HepG2 (cell line): ENCODE results near the gene TMEM130. TPM values are rescaled to one million over a fixed set of nuclear protein-coding genes. Genes with fewer than 3 reads are reported as not detected.

ENCODE experiments used
- ATAC-seq: fragments of 200-7000 bp; cut with Tn5 transposase; 3 replicates; pipeline ENCODE4 v1.9.1; 2020; ENCODE audit warnings: mild to moderate bottlenecking, moderate library complexity
- BruUV-seq: library from RNA; stranded (reverse); fragments of 400-500 nt; replicated peaks from 2 replicates; lab custom pipeline; 2021; lab: Mats Ljungman, UMichigan
- CTCF ChIA-PET: fragments of 300-600 bp; formaldehyde crosslinking; extraction: SDS; loops from one replicate; lab custom pipeline; 2021; ENCODE audit warnings: low total read pairs, inconsistent platforms, low intra/inter-chr PET ratio; lab: Yijun Ruan, JAX
- POLR2A ChIA-PET: fragments of 350-600 bp; sonication (Branson Sonifier 250); formaldehyde crosslinking; loops from one replicate; lab custom pipeline; 2020; ENCODE audit warnings: antibody characterized with exemption, inconsistent platforms; lab: Yijun Ruan, JAX
- DNase-seq: peaks from one replicate; pipeline ENCODE4 v3.0.0-alpha.2; 2015; ENCODE audit warnings: low spot score
- FAIRE-seq: peaks from 3 replicates; lab custom pipeline; 2011; peaks lifted over from hg19 to GRCh38; lab: Jason Lieb, UNC
- H2AFZ ChIP-seq: one replicate; pipeline ENCODE4 v1.6.1; 2011; ENCODE audit warnings: low read length, inconsistent platforms
- H3K27ac ChIP-seq: fragments of 300-600 bp; 3 replicates; pipeline ENCODE4 v1.8.0; 2011; ENCODE audit warnings: mixed run types, mild to moderate bottlenecking, mixed read lengths, low read length, inconsistent platforms; ENCODE audit not compliant: insufficient read depth; ENCODE audit errors: extremely low read length
- H3K27me3 ChIP-seq, 2 experiments: fragments of 200-600 bp in 1 of 2; 2 replicates in 1 of 2; 3 replicates in 1 of 2; pipeline versions ENCODE4 v1.6.0 to v1.8.0; 2011; ENCODE audit warnings: low read length in 2 of 2, mild to moderate bottlenecking in 2 of 2, moderate library complexity in 2 of 2, inconsistent platforms in 1 of 2; ENCODE audit not compliant: insufficient read depth in 2 of 2, control insufficient read depth in 1 of 2
- H3K36me3 ChIP-seq, 2 experiments: fragments of 200-600 bp in 1 of 2; replicated peaks in 1 of 2; 2 replicates in 1 of 2; 3 replicates in 1 of 2; pipeline versions ENCODE4 v1.5.1 to v1.8.0; 2011; ENCODE audit warnings: low read length in 2 of 2, inconsistent platforms in 1 of 2; ENCODE audit not compliant: insufficient read depth in 2 of 2, control insufficient read depth in 1 of 2
- H3K4me1 ChIP-seq: 2 replicates; pipeline ENCODE4 v1.5.1; 2012; ENCODE audit warnings: low read length, inconsistent platforms; ENCODE audit not compliant: insufficient read depth
- H3K4me2 ChIP-seq: 2 replicates; pipeline ENCODE4 v1.6.0; 2011; ENCODE audit warnings: low read depth, low read length, inconsistent platforms
- H3K4me3 ChIP-seq, 3 experiments: fragments of 200-600 bp in 1 of 3; sonication (generic), shearing (Covaris generic) in 1 of 3; replicated peaks in 1 of 3; 2 replicates each; pipeline ENCODE4 v1.5.1; 2011 to 2016; ENCODE audit warnings: low read length in 3 of 3, inconsistent platforms in 2 of 3, low read depth in 2 of 3, mild to moderate bottlenecking in 2 of 3, control low read depth in 1 of 3, mixed read lengths in 1 of 3; ENCODE audit not compliant: insufficient read depth in 1 of 3
- H3K79me2 ChIP-seq: one replicate; pipeline ENCODE4 v1.6.1; 2011; ENCODE audit warnings: low read length, inconsistent platforms; ENCODE audit not compliant: insufficient read depth
- H3K9ac ChIP-seq: 2 replicates; pipeline ENCODE4 v1.6.0; 2011; ENCODE audit warnings: mild to moderate bottlenecking, low read depth, low read length, inconsistent platforms; ENCODE audit not compliant: insufficient read depth
- H3K9me3 ChIP-seq: 2 replicates; pipeline ENCODE4 v1.5.1; 2012; ENCODE audit warnings: mild to moderate bottlenecking, low read length
- H4K20me1 ChIP-seq: 2 replicates; pipeline ENCODE4 v1.6.0; 2011; ENCODE audit warnings: inconsistent platforms, mild to moderate bottlenecking, low read length, moderate library complexity; ENCODE audit not compliant: insufficient read depth
- HMG20B ChIP-seq: conservative IDR thresholded peaks from 2 replicates; pipeline ENCODE4 v1.6.1; 2016; ENCODE audit warnings: missing genetic modification reagents, missing compliant biosample characterization
- MEIS1 ChIP-seq: sonication (generic); formaldehyde crosslinking; IDR thresholded peaks from 2 replicates; pipeline ENCODE4 v1.9.0; 2021; ENCODE audit warnings: mild to moderate bottlenecking, missing genetic modification reagents, moderate library complexity, borderline replicate concordance
- NBN ChIP-seq: fragments of 450-650 bp; conservative IDR thresholded peaks from 2 replicates; pipeline ENCODE4 v1.6.1; 2017
- ZC3H13 ChIP-seq: sonication (generic); formaldehyde crosslinking; IDR thresholded peaks from 2 replicates; pipeline ENCODE4 v1.8.1; 2023; ENCODE audit warnings: mild to moderate bottlenecking, missing genetic modification reagents, moderate library complexity
- ZNF329 ChIP-seq: sonication (generic); formaldehyde crosslinking; IDR thresholded peaks from 2 replicates; pipeline ENCODE4 v1.9.0; 2021; ENCODE audit warnings: low read depth, mild to moderate bottlenecking, missing genetic modification reagents
- ZNF441 ChIP-seq: sonication (generic); formaldehyde crosslinking; IDR thresholded peaks from 2 replicates; pipeline ENCODE4 v1.7.0; 2021; ENCODE audit warnings: missing genetic modification reagents, borderline replicate concordance
- WGBS: methylation state at CpG from one replicate; pipeline ENCODE4 v1.1.6; 2017; ENCODE audit warnings: low lambda C conversion rate; 5-methylcytosine and 5-hydroxymethylcytosine counted together
- in situ Hi-C: cut with HindIII; loops from 2 replicates; pipeline ENCODE4 v1.10.0; 2017; ENCODE audit warnings: low pct_unique_long_range_greater_than_20kb; ENCODE audit not compliant: extremely low pct_ligation_motif_present
- intact Hi-C: fragments of 100-400 bp; cut with micrococcal nuclease; formaldehyde crosslinking; loops from one replicate; pipeline ENCODE4 v1.10.0; 2022; ENCODE audit not compliant: unreplicated experiment
- polyA plus RNA-seq, 8 experiments: library from polyadenylated mRNA; depleted of rRNA in 3 of 8; stranded (reverse) in 7 of 8; unstranded in 1 of 8; fragments of >200 nt; fragmentation: Illumina TruSeq in 4 of 8; extraction: Trizol in 4 of 8; gene quantifications; 2 replicates each; pipeline versions ENCODE4 v1.2.1 to v1.2.3, GENCODE V29; 2011 to 2016; ENCODE audit warnings: low read depth in 4 of 8, missing spikeins in 1 of 8, mixed read lengths in 1 of 8; ENCODE audit not compliant: insufficient read depth in 1 of 8
- total RNA-seq, 5 experiments: library from RNA; depleted of rRNA; stranded (reverse); fragments of >200 nt; fragmentation: Illumina TruSeq; extraction: Trizol; gene quantifications; 2 replicates each; pipeline ENCODE4 v1.2.3, GENCODE V29; 2016; ENCODE audit warnings: low read depth in 1 of 5
- TF ChIP-seq, protein P1 (sequence below): sonication (generic); formaldehyde crosslinking; IDR thresholded peaks from 2 replicates; pipeline ENCODE4 v1.4.0; 2020; ENCODE audit warnings: missing genetic modification reagents
- TF ChIP-seq, protein P2 (sequence below): sonication (generic); formaldehyde crosslinking; conservative IDR thresholded peaks from 2 replicates; pipeline ENCODE4 v1.8.1; 2023; ENCODE audit warnings: missing genetic modification reagents
- TF ChIP-seq, protein P3 (sequence below): sonication (generic); formaldehyde crosslinking; conservative IDR thresholded peaks from 2 replicates; pipeline ENCODE4 v1.8.0; 2022; ENCODE audit warnings: missing genetic modification reagents
- TF ChIP-seq, protein P4 (sequence below): sonication (generic); formaldehyde crosslinking; IDR thresholded peaks from 2 replicates; pipeline ENCODE4 v1.5.0; 2020; ENCODE audit warnings: missing genetic modification reagents, mild to moderate bottlenecking, borderline replicate concordance
- TF ChIP-seq, protein P5 (sequence below): sonication (generic); formaldehyde crosslinking; IDR thresholded peaks from 2 replicates; pipeline ENCODE4 v1.4.0; 2020; ENCODE audit warnings: missing genetic modification reagents
- TF ChIP-seq, protein P6 (sequence below): sonication (generic); formaldehyde crosslinking; IDR thresholded peaks from 2 replicates; pipeline ENCODE4 v1.4.0; 2020; ENCODE audit warnings: missing genetic modification reagents, low read depth, mild to moderate bottlenecking, borderline replicate concordance

Gene TMEM130
- total and polyA plus RNA-seq, 2 of the 13 experiments (the other 11 are each of a cell fraction or from before 2014, with no cell fraction given) = not detected

DNA sequence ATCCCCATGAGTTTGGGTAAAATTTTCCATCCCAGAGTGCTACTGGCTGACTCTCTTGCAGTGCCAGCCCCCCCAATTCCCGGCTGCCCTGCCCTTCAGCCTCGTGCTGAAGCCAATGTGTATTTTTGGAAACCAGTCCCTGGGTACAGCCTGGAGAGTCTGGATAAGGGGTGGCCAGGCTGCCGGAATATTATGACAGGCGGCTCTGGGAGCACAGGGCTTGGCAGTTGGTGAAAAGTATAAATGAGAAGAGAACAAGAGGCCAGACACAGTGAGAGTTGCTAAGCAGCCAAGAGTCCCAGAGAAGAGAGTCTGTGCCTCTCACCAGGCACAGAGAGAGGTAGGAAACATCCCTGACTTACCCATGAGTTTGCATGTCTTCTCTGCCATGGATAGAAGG, 53.6 kb downstream of the TMEM130 start:
- ChIA-PET CTCF (no interaction called here), POLR2A (no interaction called here)
- no peaks in the 10 kb centered on the region for H3K4me1 ChIP-seq
- WGBS = 17% methylated on average over 4 of the region's 4 CpGs
- BruUV-seq = no TSS peak
- H3K36me3 ChIP-seq = no peaks in the 10 kb centered on the region
- in situ Hi-C loops (no loop called here), intact Hi-C loops (no loop called here)
- no peaks in the 10 kb centered on the region for H3K79me2 ChIP-seq
- H3K9ac ChIP-seq = no peak overlapping the region
- no peak overlapping the region for H3K4me3 ChIP-seq
- H4K20me1 ChIP-seq = no peaks in the 10 kb centered on the region
- H3K27ac ChIP-seq = no peak overlapping the region
- DNase-seq (no peak), ATAC-seq (no peak), FAIRE-seq (no peak)
- H3K4me2 ChIP-seq = no peak overlapping the region
- H2AFZ ChIP-seq = no peak overlapping the region
- no peaks in the 10 kb centered on the region for H3K27me3 ChIP-seq
- peaks cover 1% of the 10 kb centered on the region for H3K9me3 ChIP-seq
- TF ChIP-seq NBN = no peak
- no peak for TF ChIP-seq ZNF329
- TF ChIP-seq ZNF441 (CRISPR knock-in tag) = no peak
- TF ChIP-seq, protein P1, sequence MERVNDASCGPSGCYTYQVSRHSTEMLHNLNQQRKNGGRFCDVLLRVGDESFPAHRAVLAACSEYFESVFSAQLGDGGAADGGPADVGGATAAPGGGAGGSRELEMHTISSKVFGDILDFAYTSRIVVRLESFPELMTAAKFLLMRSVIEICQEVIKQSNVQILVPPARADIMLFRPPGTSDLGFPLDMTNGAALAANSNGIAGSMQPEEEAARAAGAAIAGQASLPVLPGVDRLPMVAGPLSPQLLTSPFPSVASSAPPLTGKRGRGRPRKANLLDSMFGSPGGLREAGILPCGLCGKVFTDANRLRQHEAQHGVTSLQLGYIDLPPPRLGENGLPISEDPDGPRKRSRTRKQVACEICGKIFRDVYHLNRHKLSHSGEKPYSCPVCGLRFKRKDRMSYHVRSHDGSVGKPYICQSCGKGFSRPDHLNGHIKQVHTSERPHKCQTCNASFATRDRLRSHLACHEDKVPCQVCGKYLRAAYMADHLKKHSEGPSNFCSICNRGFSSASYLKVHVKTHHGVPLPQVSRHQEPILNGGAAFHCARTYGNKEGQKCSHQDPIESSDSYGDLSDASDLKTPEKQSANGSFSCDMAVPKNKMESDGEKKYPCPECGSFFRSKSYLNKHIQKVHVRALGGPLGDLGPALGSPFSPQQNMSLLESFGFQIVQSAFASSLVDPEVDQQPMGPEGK = no peak
- TF ChIP-seq, protein P2, sequence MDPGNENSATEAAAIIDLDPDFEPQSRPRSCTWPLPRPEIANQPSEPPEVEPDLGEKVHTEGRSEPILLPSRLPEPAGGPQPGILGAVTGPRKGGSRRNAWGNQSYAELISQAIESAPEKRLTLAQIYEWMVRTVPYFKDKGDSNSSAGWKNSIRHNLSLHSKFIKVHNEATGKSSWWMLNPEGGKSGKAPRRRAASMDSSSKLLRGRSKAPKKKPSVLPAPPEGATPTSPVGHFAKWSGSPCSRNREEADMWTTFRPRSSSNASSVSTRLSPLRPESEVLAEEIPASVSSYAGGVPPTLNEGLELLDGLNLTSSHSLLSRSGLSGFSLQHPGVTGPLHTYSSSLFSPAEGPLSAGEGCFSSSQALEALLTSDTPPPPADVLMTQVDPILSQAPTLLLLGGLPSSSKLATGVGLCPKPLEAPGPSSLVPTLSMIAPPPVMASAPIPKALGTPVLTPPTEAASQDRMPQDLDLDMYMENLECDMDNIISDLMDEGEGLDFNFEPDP (CRISPR knock-in tag) = no peak
- TF ChIP-seq, protein P3, sequence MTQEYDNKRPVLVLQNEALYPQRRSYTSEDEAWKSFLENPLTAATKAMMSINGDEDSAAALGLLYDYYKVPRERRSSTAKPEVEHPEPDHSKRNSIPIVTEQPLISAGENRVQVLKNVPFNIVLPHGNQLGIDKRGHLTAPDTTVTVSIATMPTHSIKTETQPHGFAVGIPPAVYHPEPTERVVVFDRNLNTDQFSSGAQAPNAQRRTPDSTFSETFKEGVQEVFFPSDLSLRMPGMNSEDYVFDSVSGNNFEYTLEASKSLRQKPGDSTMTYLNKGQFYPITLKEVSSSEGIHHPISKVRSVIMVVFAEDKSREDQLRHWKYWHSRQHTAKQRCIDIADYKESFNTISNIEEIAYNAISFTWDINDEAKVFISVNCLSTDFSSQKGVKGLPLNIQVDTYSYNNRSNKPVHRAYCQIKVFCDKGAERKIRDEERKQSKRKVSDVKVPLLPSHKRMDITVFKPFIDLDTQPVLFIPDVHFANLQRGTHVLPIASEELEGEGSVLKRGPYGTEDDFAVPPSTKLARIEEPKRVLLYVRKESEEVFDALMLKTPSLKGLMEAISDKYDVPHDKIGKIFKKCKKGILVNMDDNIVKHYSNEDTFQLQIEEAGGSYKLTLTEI = no peak
- TF ChIP-seq, protein P4, sequence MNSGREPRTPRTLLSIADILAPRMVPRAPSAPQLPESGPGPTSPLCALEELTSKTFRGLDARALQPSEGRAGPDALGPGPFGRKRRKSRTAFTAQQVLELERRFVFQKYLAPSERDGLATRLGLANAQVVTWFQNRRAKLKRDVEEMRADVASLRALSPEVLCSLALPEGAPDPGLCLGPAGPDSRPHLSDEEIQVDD (CRISPR knock-in tag) = no peak
- no peak for TF ChIP-seq MEIS1 (CRISPR knock-in tag)
- TF ChIP-seq, protein P5, sequence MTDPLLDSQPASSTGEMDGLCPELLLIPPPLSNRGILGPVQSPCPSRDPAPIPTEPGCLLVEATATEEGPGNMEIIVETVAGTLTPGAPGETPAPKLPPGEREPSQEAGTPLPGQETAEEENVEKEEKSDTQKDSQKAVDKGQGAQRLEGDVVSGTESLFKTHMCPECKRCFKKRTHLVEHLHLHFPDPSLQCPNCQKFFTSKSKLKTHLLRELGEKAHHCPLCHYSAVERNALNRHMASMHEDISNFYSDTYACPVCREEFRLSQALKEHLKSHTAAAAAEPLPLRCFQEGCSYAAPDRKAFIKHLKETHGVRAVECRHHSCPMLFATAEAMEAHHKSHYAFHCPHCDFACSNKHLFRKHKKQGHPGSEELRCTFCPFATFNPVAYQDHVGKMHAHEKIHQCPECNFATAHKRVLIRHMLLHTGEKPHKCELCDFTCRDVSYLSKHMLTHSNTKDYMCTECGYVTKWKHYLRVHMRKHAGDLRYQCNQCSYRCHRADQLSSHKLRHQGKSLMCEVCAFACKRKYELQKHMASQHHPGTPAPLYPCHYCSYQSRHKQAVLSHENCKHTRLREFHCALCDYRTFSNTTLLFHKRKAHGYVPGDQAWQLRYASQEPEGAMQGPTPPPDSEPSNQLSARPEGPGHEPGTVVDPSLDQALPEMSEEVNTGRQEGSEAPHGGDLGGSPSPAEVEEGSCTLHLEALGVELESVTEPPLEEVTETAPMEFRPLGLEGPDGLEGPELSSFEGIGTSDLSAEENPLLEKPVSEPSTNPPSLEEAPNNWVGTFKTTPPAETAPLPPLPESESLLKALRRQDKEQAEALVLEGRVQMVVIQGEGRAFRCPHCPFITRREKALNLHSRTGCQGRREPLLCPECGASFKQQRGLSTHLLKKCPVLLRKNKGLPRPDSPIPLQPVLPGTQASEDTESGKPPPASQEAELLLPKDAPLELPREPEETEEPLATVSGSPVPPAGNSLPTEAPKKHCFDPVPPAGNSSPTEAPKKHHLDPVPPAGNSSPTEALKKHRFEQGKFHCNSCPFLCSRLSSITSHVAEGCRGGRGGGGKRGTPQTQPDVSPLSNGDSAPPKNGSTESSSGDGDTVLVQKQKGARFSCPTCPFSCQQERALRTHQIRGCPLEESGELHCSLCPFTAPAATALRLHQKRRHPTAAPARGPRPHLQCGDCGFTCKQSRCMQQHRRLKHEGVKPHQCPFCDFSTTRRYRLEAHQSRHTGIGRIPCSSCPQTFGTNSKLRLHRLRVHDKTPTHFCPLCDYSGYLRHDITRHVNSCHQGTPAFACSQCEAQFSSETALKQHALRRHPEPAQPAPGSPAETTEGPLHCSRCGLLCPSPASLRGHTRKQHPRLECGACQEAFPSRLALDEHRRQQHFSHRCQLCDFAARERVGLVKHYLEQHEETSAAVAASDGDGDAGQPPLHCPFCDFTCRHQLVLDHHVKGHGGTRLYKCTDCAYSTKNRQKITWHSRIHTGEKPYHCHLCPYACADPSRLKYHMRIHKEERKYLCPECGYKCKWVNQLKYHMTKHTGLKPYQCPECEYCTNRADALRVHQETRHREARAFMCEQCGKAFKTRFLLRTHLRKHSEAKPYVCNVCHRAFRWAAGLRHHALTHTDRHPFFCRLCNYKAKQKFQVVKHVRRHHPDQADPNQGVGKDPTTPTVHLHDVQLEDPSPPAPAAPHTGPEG (CRISPR knock-in tag) = no peak
- no peak for TF ChIP-seq HMG20B (CRISPR knock-in tag)
- TF ChIP-seq ZC3H13 = no peak
- TF ChIP-seq, protein P6, sequence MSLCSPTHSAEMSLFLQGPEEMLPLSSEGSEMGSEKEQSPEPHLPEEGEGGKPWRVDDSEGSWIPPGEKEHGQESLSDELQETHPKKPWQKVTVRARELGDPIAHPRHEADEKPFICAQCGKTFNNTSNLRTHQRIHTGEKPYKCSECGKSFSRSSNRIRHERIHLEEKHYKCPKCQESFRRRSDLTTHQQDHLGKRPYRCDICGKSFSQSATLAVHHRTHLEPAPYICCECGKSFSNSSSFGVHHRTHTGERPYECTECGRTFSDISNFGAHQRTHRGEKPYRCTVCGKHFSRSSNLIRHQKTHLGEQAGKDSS (CRISPR knock-in tag) = no peak
